Endothelial cell (in vitro differentiated cells): ENCODE measurements around the gene RENBP. TPM values are rescaled to one million over a fixed set of nuclear protein-coding genes. Genes with fewer than 3 reads are reported as not detected.

Experiments
- DNase-seq: peaks from one replicate; pipeline ENCODE4 v3.0.0; 2021; ENCODE audit warnings: low spot score
- H3K27ac Mint-ChIP-seq: one replicate; pipeline ENCODE4 v1.8.0; 2021; ENCODE audit warnings: mixed read lengths, inconsistent platforms; ENCODE audit not compliant: unreplicated experiment
- H3K27me3 Mint-ChIP-seq: one replicate; pipeline ENCODE4 v1.8.0; 2021; ENCODE audit warnings: mild to moderate bottlenecking, moderate library complexity, mixed read lengths, inconsistent platforms; ENCODE audit not compliant: unreplicated experiment
- H3K36me3 Mint-ChIP-seq: one replicate; pipeline ENCODE4 v1.8.0; 2021; ENCODE audit warnings: mild to moderate bottlenecking, low read depth, mixed read lengths, inconsistent platforms; ENCODE audit not compliant: unreplicated experiment
- H3K4me1 Mint-ChIP-seq: one replicate; pipeline ENCODE4 v1.8.0; 2021; ENCODE audit warnings: mild to moderate bottlenecking, mixed read lengths, inconsistent platforms; ENCODE audit not compliant: unreplicated experiment
- H3K4me3 Mint-ChIP-seq: one replicate; pipeline ENCODE4 v1.8.0; 2021; ENCODE audit warnings: mild to moderate bottlenecking, mixed read lengths, inconsistent platforms; ENCODE audit not compliant: unreplicated experiment
- H3K9me3 Mint-ChIP-seq: one replicate; pipeline ENCODE4 v1.8.0; 2021; ENCODE audit warnings: mixed read lengths, inconsistent platforms; ENCODE audit not compliant: unreplicated experiment
- total RNA-seq: library from RNA; stranded (reverse); fragmentation: NEBNext Ultra II Directional; extraction: Animal tissue kit (Norgen Biotek cat#: 25700); gene quantifications from one replicate; pipeline ENCODE4 v1.2.1, GENCODE V29; 2021; ENCODE audit not compliant: unreplicated experiment
- TF ChIP-seq, protein P1 (sequence below): fragments of 200-600 bp; sonication (generic); IDR thresholded peaks from one replicate; pipeline ENCODE4 v1.5.0; 2021; ENCODE audit warnings: antibody characterized with exemption; ENCODE audit not compliant: unreplicated experiment

RENBP gene
- total RNA-seq, 1 donor from 2014 or later, result 19.3 TPM

DNA sequence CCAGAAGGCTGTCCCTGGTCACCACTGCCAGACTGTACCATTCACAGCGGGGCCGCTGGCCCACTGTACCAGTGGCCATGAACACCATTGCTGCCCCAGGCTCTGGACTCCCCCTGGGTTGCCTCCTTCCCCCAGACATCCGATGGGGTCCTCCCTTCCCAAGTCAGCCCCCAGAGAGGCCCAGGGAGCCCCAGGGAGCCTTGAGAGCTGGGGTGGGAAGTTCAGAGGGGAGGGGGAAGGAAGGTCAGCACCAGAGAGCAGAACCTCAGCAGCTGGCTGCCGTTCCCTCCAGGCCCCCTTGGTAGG is 17.9 kb downstream of the RENBP start:
- H3K27ac Mint-ChIP-seq, result no peak overlapping the region
- no peaks in the 10 kb centered on the region for H3K9me3 Mint-ChIP-seq
- no peak for DNase-seq
- TF ChIP-seq, protein P1, sequence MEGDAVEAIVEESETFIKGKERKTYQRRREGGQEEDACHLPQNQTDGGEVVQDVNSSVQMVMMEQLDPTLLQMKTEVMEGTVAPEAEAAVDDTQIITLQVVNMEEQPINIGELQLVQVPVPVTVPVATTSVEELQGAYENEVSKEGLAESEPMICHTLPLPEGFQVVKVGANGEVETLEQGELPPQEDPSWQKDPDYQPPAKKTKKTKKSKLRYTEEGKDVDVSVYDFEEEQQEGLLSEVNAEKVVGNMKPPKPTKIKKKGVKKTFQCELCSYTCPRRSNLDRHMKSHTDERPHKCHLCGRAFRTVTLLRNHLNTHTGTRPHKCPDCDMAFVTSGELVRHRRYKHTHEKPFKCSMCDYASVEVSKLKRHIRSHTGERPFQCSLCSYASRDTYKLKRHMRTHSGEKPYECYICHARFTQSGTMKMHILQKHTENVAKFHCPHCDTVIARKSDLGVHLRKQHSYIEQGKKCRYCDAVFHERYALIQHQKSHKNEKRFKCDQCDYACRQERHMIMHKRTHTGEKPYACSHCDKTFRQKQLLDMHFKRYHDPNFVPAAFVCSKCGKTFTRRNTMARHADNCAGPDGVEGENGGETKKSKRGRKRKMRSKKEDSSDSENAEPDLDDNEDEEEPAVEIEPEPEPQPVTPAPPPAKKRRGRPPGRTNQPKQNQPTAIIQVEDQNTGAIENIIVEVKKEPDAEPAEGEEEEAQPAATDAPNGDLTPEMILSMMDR, result no peak
- H3K4me3 Mint-ChIP-seq, result peak overlapping the region; percentile 78
- H3K27me3 Mint-ChIP-seq, result peaks cover 2% of the 10 kb centered on the region
- peaks cover 11% of the 10 kb centered on the region for H3K36me3 Mint-ChIP-seq
- H3K4me1 Mint-ChIP-seq, result peaks cover 14% of the 10 kb centered on the region

DNA sequence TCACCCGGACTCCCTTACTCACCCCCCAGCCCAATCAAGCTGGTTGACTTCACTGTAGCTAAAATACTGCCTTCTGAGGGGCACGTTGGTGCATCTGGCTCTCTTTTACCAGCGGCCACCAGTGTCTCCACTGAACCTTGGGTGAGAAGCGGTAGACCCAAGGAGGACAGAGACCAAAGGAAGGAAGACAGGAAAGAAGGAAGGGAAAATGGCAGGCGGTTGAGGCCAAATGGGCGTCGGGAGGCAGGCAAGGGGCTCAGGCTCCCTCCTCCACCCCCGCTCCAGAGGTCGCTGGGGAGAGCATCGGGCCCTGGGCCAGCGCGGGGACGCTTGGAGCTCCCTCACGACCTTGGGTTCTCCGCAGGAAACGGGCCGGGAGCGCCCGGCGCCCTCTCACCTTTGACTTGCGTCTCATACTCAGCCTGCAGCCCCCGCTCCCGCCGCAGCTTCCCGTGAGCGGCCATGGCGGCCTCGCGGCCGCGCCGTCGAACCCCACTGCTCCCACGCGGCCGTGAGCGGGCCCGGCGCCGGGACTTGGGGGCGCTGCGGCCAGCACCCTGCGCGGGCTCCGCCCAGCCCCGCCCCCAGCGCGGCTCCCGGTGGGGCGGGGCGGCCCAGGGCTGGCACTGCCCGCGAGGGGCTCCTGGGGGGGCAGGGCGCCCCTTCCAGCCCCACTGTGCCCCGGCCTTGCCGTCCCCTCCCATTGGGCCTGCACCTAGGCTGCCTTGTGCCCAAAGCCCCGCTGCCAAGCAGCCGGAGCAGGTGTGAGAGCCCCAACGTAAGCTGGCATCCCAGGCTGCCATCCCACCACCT is 18.5 kb downstream of the RENBP start, which contains the start of gene ARHGAP4:
Gene ARHGAP4, minus strand, starts transcription at position 526 of the 813 bp plus-strand sequence. Its CDS starts 62 bp downstream, at position 464.
- peak within 1 kb of the TSS; percentile 89 for H3K4me3 Mint-ChIP-seq
- no peaks in the 10 kb centered on the region for H3K9me3 Mint-ChIP-seq
- peaks cover 2% of the 10 kb centered on the region for H3K27me3 Mint-ChIP-seq
- H3K27ac Mint-ChIP-seq, result peak within 1 kb of the TSS; percentile 52
- no peak for DNase-seq
- peaks cover 16% of the 10 kb centered on the region for H3K4me1 Mint-ChIP-seq
- H3K36me3 Mint-ChIP-seq, result peaks cover 10% of the 10 kb centered on the region
- TF ChIP-seq, protein P1, result no peak

DNA sequence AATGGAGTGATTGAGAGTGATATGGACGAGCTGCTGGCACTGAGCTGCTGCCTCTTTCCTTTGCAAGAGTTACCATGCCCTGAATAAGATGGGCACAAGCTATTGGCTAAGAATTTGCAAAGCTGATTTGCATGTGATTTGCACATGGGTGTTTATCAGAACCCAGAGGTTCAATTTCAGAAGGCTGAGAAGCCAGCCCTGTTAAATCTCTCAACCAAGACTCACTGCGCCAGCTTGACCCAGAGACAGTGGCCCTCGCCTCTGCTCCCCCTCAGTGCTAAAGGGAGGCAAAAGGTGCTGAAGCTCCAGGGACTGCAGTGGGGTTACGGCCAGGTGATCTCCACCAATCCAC is 19.1 kb downstream of the RENBP start:
- H3K4me3 Mint-ChIP-seq, result peak overlapping the region; percentile 89
- H3K27me3 Mint-ChIP-seq, result peaks cover 2% of the 10 kb centered on the region
- H3K36me3 Mint-ChIP-seq, result peaks cover 5% of the 10 kb centered on the region
- no peak for DNase-seq
- H3K9me3 Mint-ChIP-seq, result no peaks in the 10 kb centered on the region
- peaks cover 17% of the 10 kb centered on the region for H3K4me1 Mint-ChIP-seq
- TF ChIP-seq, protein P1, result no peak
- no peak overlapping the region for H3K27ac Mint-ChIP-seq

DNA sequence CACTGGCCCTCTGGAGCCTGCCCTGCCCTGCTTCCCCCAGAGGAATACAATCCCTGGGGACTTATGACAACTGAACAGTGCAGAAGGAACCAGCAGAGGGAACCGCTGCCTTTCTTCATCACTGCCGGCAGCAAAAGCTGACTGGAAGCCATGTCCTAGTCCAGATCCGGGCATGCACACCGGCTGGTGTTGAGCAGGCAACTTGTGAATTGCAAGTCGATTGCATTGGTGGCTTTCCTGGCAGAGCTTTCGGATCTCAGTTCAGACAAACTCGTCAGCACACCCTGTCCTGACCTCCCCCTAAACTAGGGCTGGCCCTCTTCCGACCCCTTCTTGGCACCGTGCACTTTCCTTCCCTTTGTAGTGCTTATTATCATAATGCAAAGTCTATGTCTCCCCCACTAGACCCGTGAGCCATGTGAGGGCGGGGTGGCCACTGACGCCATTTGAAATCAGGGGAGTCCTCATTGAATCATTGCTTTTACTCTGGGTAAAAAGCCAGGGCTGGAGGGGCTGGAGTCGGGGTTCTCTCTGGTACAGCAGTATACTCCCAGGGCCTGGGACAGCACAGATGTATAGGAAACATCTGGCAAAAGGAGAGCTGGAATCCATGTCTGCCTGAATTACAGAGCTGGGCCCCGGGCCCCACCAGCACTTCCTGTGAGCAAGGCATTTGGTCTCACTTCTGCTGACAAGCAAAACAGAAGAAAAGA is 20.1 kb downstream of the RENBP start:
- no peaks in the 10 kb centered on the region for H3K9me3 Mint-ChIP-seq
- no peak overlapping the region for H3K27ac Mint-ChIP-seq
- H3K36me3 Mint-ChIP-seq, result peaks cover 4% of the 10 kb centered on the region
- TF ChIP-seq, protein P1, result no peak
- peaks cover 17% of the 10 kb centered on the region for H3K4me1 Mint-ChIP-seq
- H3K4me3 Mint-ChIP-seq, result peak overlapping the region; percentile 56
- no peak for DNase-seq
- peaks cover 2% of the 10 kb centered on the region for H3K27me3 Mint-ChIP-seq
